Measurements from ENCODE around the gene KCTD1. TPM values are rescaled to one million over a fixed set of nuclear protein-coding genes. Genes with fewer than 3 reads are reported as not detected.

Gene KCTD1
- total and polyA plus RNA-seq, 2 of the 4 experiments (the other 2 are of a cell fraction) = 5.0 to 5.8 TPM

DNA sequence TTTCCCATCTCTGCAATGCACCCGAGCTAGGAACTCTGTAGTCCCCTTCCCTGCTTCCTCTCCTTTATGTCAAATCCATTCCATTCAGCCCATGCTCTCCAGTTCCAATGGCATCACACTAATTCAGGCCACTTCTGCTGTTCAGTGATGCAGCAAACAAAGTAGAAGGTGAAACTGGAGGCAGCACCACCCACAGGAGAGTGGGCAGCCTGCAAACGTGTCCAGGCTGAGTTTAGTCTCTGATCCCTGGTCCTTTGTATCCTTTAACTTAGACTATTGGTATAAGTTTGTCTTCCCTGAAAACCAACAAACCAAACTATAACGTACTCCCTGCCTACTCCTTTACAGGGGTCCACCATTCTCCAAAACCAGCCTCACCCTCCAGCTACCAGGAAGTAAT is 14.7 kb upstream of the KCTD1 start:
- H3K4me3 ChIP-seq (ENCODE audit: insufficient read depth, low read depth, low read length) = no peak overlapping the region
- no peaks in the 10 kb centered on the region for H4K20me1 ChIP-seq (ENCODE audit: insufficient read depth, low read length)
- DNase-seq = no peak
- H3K14ac ChIP-seq (replicated peaks; ENCODE audit: low read depth, low read length) = no peak overlapping the region
- H2BK5ac ChIP-seq (ENCODE audit: low read depth, low read length, poor library complexity, severe bottlenecking) = no peak overlapping the region
- WGBS, 2 experiments (ENCODE audit: extremely low coverage in 2 of 2, insufficient read length in 1 of 2) = no CpG with 5 or more reads among the region's 3 CpGs
- H2BK20ac ChIP-seq (ENCODE audit: low read depth, low read length) = no peak overlapping the region
- no peak overlapping the region for H4K91ac ChIP-seq (ENCODE audit: insufficient read depth, low read depth, low read length)
- peaks cover 3% of the 10 kb centered on the region; the same call in 1 of the 2 replicates for H3K9me3 ChIP-seq (ENCODE audit: control insufficient read depth, insufficient read depth, low read length)
- no peak overlapping the region for H3K18ac ChIP-seq (ENCODE audit: low read depth, low read length)
- POLR2A ChIA-PET (ENCODE audit: unreplicated experiment) = no interaction called here
- H3K4me2 ChIP-seq (ENCODE audit: low read depth, low read length) = no peak overlapping the region
- H2BK120ac ChIP-seq (ENCODE audit: low read depth, low read length) = no peak overlapping the region
- no peak overlapping the region for H3K4ac ChIP-seq (ENCODE audit: low read depth, low read length)
- ATAC-seq (ENCODE audit: low read depth) = no peak
- H3K36me3 ChIP-seq (ENCODE audit: control insufficient read depth, insufficient read depth, low read length) = no peaks in the 10 kb centered on the region
- H3K4me1 ChIP-seq (ENCODE audit: control insufficient read depth, insufficient read depth, low read length) = no peaks in the 10 kb centered on the region
- H3K79me1 ChIP-seq (ENCODE audit: low read depth in 1 of 2, low read length in 2 of 2) = no peaks in the 10 kb centered on the region
- H2AFZ ChIP-seq (replicated peaks; ENCODE audit: low read length, poor library complexity) = no peak overlapping the region
- no peak overlapping the region for H2AK9ac ChIP-seq (replicated peaks; ENCODE audit: low read depth, low read length, poor library complexity)
- no peak overlapping the region for H3K9ac ChIP-seq (ENCODE audit: low read depth, low read length)
- TF ChIP-seq MAZ (IDR thresholded peaks at IDR 0.05; ENCODE audit: borderline replicate concordance, low read depth, low read length) (no peak), MAFK (IDR thresholded peaks at IDR 0.05; ENCODE audit: low read depth, low read length) (no peak), POLR2A (IDR thresholded peaks at IDR 0.05; ENCODE audit: low read depth, low read length) (no peak)
- TF ChIP-seq, protein P1, sequence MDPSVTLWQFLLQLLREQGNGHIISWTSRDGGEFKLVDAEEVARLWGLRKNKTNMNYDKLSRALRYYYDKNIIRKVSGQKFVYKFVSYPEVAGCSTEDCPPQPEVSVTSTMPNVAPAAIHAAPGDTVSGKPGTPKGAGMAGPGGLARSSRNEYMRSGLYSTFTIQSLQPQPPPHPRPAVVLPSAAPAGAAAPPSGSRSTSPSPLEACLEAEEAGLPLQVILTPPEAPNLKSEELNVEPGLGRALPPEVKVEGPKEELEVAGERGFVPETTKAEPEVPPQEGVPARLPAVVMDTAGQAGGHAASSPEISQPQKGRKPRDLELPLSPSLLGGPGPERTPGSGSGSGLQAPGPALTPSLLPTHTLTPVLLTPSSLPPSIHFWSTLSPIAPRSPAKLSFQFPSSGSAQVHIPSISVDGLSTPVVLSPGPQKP (IDR thresholded peaks at IDR 0.05; ENCODE audit: borderline replicate concordance, low read depth, low read length) = no peak
- no peak overlapping the region for H2BK15ac ChIP-seq (ENCODE audit: low read depth, low read length)
- no peak overlapping the region for H3K56ac ChIP-seq (ENCODE audit: extremely low read depth, insufficient read depth, low read length)
- H4K5ac ChIP-seq (ENCODE audit: low read depth, low read length) = no peak overlapping the region
- H3K27me3 ChIP-seq (ENCODE audit: control insufficient read depth, insufficient read depth, low read length) = peaks cover 18% of the 10 kb centered on the region
- intact Hi-C loops (cut with micrococcal nuclease) = no loop called here
- CTCF ChIA-PET = no interaction called here
- H2AK5ac ChIP-seq (ENCODE audit: low read depth, low read length) = no peak overlapping the region
- dilution Hi-C loops (cut with HindIII; ENCODE audit: low sequenced_read_pairs, unreplicated experiment) = no loop called here
- no peak overlapping the region for H3K27ac ChIP-seq (ENCODE audit: insufficient read depth, low read length)
- H4K8ac ChIP-seq (ENCODE audit: low read depth in 2 of 2, low read length in 2 of 2) = no peak overlapping the region
- H3K9me1 ChIP-seq (ENCODE audit: insufficient read depth, low read length) = no peaks in the 10 kb centered on the region
- BruUV-seq (replicated peaks) = no TSS peak
- H3K23ac ChIP-seq (ENCODE audit: low read depth, low read length) = no peak overlapping the region
- in situ Hi-C loops (cut with MboI; ENCODE audit: low sequenced_read_pairs) = no loop called here
